Activated T-cell treated with anti-CD3 and anti-CD28 coated beads for 48 hours (primary cell): ENCODE measurements around the gene ABCA3.

Source experiments
- DNase-seq: peaks from one replicate; pipeline ENCODE4 v3.0.0-alpha.2; 2020; ENCODE audit warnings: low read depth

ABCA3 gene

DNA sequence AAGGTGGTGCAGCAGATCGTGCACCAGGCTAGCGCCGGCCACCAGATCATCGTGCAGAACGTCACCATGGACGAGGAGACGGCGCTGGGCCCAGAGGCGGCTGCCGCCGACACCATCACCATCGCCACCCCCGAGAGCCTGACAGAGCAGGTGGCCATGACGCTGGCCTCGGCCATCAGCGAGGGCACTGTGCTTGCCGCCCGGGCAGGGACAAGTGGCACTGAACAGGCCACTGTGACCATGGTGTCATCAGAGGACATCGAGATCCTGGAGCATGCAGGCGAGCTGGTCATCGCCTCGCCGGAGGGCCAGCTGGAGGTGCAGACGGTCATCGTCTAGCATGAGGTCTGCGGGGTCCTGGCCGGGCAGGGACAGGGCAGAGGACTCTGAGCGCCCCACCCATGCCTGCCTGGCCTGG lies 105.3 kb downstream of the ABCA3 start:
- DNase-seq: no peak

DNA sequence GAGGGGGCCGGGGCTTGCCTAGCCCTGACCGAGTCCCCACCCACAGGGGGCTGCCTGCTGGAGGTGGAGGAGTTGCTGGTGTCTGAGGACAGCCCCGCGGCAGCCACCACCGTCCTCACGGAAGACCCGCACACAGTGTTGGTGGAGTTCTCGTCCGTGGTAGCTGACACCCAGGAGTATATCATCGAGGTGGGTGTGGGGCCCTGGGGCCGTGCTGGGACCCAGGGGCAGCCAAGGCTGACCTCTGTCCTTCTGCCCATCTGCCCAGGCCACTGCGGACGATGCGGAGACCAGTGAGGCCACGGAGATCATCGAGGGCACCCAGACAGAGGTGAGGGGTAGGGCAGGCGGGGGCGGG lies 105.7 kb downstream of the ABCA3 start:
- no peak for DNase-seq

DNA sequence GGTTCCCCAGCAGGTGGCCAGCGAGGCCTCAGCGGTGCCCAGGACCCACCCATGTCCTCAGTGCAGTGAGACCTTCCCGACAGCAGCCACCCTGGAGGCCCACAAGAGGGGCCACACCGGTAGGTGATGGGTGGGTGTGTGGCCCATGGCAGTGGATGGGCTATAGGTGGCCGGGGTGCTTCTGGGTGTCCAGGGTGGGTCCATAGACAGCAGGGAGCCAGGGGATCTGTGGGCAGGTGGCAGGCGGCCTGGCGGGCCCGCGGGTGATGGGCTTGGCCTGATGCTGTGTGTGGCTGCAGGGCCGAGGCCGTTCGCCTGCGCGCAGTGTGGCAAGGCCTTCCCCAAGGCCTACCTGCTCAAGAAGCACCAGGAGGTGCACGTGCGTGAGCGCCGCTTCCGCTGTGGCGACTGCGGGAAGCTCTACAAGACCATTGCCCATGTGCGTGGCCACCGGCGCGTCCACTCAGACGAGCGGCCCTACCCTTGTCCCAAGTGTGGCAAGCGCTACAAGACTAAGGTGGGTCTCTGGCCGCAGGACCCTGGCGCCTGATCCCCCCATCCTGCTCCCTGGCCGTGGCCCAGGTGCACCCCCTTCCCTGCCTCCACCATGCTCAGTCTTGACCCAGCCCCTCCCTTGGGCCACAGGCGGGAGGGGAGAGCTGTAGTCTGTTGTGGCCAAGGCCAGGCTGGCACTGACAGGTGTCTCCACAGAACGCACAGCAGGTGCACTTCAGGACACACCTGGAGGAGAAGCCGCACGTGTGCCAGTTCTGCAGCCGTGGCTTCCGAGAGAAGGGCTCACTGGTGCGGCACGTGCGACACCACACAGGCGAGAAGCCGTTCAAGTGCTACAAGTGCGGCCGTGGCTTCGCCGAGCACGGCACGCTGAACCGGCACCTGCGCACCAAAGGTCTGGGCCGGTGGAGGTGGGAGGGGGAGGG lies 106.4 kb downstream of the ABCA3 start:
- DNase-seq: no peak

- no peak for DNase-seq
Measured at GRCh38 chr16:2233046-2233775, 107.3 kb downstream of the ABCA3 start.

DNA sequence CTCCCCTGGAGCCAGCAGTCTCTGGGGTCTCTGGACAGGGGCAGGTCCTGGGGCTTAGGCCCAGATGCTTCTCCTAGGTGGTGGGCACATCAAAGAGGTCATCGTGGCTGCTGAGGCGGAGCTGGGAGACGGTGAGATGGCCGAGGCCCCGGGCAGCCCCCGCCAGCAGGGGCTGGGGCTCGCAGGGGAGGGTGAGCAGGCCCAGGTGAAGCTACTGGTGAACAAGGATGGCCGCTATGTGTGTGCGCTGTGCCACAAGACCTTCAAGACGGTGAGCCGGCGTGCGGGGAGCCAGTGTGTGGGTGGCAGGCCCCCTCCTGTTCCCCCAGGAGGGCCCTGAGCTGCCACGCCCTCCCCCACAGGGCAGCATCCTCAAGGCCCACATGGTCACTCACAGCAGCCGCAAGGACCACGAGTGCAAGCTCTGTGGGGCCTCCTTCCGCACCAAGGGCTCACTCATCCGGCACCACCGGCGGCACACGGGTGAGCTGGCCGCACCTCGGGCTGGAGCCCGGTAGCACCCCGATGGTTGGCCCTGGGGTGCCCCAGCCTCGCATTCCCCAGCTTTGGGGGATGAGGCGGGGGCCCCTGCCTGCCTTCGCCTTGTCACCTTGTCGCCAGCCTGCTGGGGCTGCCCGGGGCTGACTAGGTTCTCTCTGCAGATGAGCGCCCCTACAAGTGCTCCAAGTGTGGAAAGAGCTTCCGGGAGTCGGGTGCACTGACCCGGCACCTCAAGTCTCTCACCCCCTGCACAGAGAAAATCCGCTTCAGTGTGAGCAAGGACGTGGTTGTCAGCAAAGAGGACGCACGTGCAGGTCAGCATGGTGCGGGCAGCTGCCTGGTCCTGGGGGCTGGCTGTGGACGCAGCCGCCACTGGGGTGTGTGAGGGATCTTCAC lies 108.2 kb downstream of the ABCA3 start:
- no peak for DNase-seq

DNA sequence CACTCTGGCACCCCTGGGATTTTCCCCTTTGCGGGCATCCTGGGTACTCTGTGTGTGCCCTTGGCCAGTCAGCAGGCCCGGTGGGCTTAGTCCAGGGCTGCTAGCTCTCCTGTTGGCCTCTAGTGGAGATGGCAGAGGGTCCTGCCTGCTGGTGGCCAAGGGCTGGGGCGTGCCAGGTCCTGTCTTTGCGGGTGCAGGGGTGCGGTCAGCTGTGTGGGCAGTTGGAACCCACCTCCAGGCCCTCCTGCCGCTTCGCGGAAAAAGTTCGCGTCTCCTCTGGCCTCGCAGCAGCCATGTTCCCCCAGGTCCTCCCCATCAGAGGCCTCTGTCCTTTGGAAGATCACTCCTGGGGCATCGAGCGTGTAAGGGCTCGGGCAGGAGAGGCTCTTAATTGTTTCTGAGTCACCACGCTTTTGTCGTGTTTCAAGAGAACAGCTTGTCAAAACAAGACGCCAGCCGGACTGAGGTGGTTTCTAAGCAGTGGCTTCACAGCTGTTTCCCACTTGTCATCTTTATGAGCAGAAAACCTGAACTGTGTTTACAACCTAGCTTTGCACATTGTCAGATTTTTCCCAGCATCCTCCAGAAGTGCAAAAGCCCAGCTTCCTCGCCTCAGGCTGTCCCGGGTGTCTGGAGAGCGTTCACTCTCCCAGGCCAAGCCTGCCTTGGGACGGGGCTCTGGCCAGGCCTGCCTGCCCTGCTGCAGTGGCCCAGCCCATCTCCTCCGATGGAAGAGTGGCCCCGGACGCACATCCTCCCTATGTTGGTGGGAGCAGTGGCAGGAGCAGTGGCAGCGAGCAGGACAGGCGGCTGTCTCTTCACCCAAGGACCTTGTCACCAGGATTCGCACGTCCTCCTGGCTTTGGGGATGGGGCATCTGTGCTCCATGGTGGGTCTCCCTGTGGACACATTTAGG lies 109.3 kb downstream of the ABCA3 start:
- DNase-seq: no peak

DNA sequence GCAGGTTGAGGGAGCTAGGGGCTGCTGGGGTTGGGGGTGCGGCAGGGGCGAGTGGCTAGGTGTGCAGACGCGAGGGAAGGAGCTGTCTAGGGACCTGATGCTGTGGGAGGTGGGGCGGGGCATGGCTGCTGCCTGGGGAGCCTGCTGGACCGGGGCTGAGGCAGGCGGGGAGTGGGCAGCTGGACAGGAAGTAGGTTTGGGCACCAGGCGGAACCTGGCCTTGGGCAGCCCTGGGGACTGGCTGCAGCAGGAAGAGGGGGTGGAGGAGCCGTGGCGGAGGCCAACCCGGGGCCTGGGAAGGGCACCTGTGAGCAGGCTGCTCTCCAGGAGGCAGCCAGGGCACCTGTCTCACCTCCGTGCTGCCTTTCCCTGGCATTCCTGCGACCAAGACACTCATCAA lies 110.2 kb downstream of the ABCA3 start:
- DNase-seq: no peak

GRCh38 chr16:2229632-2230250 lies 110.8 kb downstream of the ABCA3 start:
- no peak for DNase-seq

- no peak for DNase-seq
Measured at GRCh38 chr16:2229091-2229490, 111.4 kb downstream of the ABCA3 start.

- DNase-seq: no peak
Measured at GRCh38 chr16:2228161-2228824, 112.2 kb downstream of the ABCA3 start.

- DNase-seq: no peak
Measured at GRCh38 chr16:2226918-2227317, 113.6 kb downstream of the ABCA3 start.

DNA sequence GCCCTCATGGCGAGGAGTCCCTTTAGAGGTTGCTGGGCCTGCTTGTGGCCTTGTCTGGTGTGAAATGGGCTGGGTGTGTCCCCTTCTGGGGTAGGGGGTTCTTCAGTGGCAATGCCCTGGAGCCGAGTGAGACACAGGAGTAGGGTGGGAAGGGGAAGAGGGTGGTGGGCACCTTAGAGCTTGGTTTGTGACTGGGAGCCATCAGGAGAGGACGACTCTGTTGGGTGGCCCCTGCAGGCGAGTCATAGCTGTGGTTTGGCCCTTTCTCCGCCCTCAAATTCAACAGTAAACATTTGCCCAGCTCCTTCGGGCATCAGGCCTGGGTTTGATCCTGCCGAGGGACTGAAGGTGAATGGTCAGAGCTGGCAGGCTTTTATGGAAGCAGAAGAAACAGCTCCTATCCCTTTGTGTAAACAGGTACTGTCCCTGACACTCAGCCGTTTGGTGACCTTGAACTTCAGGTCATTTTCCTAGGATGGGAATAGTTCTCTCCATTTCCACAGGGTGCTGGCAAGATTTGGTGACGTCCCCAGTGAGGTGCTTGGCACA lies 114.2 kb downstream of the ABCA3 start:
- DNase-seq: no peak
